ENCODE data around the gene FAM3A.

Gene FAM3A

GRCh38 chrX:154471839-154472684, 44.0 kb downstream of the FAM3A start:
- H3K4me3 ChIP-seq (ENCODE audit: low read depth, low read length) = no peak overlapping the region
- no peak for TF ChIP-seq CTCF (IDR thresholded peaks at IDR 0.05; ENCODE audit: low read depth, low read length)

- H3K4me3 ChIP-seq (ENCODE audit: low read depth, low read length) = no peak overlapping the region
- no peak for TF ChIP-seq CTCF (IDR thresholded peaks at IDR 0.05; ENCODE audit: low read depth, low read length)
These were observed 45.0 kb downstream of the FAM3A start for GRCh38 chrX:154470914-154471568.

GRCh38 chrX:154470434-154470833, 45.6 kb downstream of the FAM3A start:
- TF ChIP-seq CTCF (IDR thresholded peaks at IDR 0.05; ENCODE audit: low read depth, low read length) = no peak

GRCh38 chrX:154469880-154470279, 46.2 kb downstream of the FAM3A start:
- no peak overlapping the region for H3K4me3 ChIP-seq (ENCODE audit: low read depth, low read length)
- TF ChIP-seq CTCF (IDR thresholded peaks at IDR 0.05; ENCODE audit: low read depth, low read length) = no peak

More at GRCh38 chrX:154470434-154470833, 45.6 kb downstream of the FAM3A start:
- no peak overlapping the region for H3K4me3 ChIP-seq (ENCODE audit: low read depth, low read length)

- no peak overlapping the region for H3K4me3 ChIP-seq (ENCODE audit: low read depth, low read length)
- no peak for TF ChIP-seq CTCF (IDR thresholded peaks at IDR 0.05; ENCODE audit: low read depth, low read length)
These were observed 46.9 kb downstream of the FAM3A start for GRCh38 chrX:154469114-154469513.

GRCh38 chrX:154468217-154468616, 47.8 kb downstream of the FAM3A start:
- H3K4me3 ChIP-seq (ENCODE audit: low read depth, low read length) = no peak overlapping the region
- TF ChIP-seq CTCF (IDR thresholded peaks at IDR 0.05; ENCODE audit: low read depth, low read length) = no peak

- TF ChIP-seq CTCF (IDR thresholded peaks at IDR 0.05; ENCODE audit: low read depth, low read length) = no peak
- H3K4me3 ChIP-seq (ENCODE audit: low read depth, low read length) = no peak overlapping the region
These were observed 48.5 kb downstream of the FAM3A start for GRCh38 chrX:154467556-154467955.
